Fibroblast of gingiva (primary cell): ENCODE data around the gene NRCAM.
A peak's percentile ranks its signal among the peaks of the same experiment; 100 is the strongest.
"Not testable (repeated sequence)": the region's sequence is repeated elsewhere in the genome, so short reads cannot be mapped to it uniquely, and the experiment has no call there.

Experiments
- DNase-seq: peaks from one replicate; pipeline ENCODE4 v3.0.0-alpha.2; 2011; ENCODE audit warnings: low read depth

NRCAM gene

DNA sequence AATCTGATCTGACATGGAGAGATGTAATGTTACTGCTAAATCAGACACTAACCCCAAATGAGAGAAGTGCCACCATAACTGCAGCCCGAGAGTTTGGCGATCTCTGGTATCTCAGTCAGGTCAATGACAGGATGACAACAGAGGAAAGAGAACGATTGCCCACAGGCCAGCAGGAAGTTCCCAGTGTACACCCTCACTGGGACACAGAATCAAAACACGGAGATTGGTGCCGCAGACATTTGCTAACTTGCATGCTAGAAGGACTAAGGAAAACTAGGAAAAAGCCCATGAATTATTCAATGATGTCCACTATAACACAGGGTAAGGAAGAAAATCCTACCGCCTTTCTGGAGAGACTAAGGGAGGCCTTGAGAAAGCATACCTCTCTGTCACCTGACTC is 115.8 kb downstream of the NRCAM start:
- not testable (repeated sequence) for DNase-seq

- DNase-seq, result peak; percentile 4
Observed at GRCh38 chr7:108335269-108335918, 120.8 kb downstream of the NRCAM start.

- DNase-seq, result no peak
Observed at GRCh38 chr7:108332937-108333336, 123.3 kb downstream of the NRCAM start.

DNA sequence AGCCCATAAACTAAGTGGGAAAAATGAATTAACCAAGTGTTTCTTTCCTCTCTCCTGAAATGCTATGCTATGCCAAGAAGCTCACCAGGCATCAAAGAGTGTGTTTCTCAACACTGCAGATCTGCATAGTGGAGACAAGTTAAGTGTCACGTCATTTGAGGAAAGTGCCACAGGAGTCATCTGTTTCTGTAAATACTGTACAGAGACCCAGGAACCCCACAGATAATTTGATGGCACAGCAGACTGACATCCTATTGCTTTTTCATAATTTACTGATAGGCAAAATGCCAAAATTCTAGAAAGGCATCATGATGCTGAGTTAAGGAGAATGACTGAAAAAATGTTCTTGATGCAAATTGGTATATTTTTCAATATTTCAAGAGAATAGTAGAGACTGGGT is 124.3 kb downstream of the NRCAM start:
- DNase-seq, result no peak

- DNase-seq, result no peak
Observed at GRCh38 chr7:108330227-108330626, 126.0 kb downstream of the NRCAM start.

DNA sequence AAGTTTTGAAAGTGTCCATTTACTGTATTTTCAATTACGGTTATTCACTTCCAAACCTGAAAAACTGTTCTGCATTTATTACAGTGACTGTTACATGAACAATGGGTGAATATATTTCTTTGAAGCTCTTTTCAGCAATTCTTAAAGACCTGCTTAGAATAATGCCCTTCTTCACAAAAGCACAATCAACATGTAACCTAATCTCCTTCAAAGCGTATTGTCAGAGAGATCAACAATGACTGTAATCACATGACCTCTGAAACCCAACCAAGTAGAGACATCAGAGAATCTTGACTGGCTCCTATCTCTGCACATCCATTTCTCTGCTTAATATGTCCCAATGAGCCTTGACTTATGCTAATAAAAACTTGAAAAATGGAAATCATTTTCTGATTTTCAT is 126.7 kb downstream of the NRCAM start:
- DNase-seq, result no peak

GRCh38 chr7:108328174-108328651 is 128.0 kb downstream of the NRCAM start:
- no peak for DNase-seq

- DNase-seq, result no peak
Observed at GRCh38 chr7:108327353-108327752, 128.9 kb downstream of the NRCAM start.

DNA sequence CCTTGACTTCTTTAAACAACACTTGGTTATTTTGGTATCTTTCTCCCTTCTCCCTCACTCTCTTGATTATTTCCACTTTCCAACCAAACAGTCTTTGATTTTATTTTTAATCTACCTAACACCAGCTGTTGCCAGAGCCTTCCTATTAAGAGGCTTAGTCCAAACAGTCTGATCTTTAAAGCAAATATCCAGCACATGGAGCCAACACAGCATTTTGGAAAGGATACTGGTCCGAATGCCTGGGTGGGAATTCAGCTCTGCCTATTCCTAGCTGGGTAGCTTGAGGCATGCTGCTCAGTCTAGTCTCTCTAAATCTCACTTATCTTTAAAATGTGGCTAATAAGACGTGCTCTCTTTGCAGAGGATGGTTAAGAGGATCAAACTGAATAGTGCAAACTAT is 129.3 kb downstream of the NRCAM start:
- no peak for DNase-seq

DNA sequence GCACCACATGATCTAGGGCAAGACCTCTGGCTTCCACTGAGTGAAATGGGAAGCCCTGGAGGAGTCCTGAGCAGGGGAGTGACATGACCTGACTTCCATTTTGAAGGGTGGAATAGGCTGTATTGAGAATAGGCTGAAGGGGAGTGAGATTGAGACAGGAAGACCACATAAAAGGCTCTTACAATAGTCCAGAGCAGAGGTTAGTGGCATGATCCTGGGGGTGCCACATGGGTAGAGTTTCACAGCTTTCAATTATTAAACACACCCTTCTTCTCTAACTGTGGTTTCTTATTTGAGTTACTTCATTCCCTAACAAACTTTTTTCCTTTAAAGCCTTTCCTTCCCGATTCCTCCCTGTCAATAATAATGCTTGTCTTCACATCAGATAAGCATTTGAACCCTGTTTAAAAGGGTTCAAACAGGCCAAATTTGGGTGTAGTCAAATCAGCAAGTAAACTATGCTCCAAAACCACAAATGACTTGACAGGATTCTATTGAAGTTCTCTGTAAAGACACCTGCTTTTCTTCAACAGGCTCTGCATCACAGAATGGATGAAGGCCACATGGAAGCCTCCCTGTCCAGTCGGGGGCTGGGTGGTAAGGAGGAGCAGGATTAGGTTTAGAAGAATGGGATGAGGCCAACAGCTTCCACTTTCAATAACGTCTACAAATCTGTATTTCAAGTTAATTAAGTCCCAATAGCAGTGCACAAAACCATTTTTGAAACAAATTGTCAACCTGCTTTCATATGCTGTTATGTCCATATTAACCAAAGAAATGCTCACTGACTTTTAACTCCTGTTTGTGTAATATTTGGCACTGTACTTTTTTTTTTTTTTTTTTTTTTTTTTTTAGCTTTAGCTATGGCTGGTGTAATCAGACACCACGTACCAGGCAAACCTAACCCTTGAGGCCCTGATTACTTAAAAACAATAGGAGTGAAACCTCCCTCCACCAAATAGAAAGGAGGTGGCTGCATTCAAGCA is 131.9 kb downstream of the NRCAM start:
- DNase-seq, result no peak

DNA sequence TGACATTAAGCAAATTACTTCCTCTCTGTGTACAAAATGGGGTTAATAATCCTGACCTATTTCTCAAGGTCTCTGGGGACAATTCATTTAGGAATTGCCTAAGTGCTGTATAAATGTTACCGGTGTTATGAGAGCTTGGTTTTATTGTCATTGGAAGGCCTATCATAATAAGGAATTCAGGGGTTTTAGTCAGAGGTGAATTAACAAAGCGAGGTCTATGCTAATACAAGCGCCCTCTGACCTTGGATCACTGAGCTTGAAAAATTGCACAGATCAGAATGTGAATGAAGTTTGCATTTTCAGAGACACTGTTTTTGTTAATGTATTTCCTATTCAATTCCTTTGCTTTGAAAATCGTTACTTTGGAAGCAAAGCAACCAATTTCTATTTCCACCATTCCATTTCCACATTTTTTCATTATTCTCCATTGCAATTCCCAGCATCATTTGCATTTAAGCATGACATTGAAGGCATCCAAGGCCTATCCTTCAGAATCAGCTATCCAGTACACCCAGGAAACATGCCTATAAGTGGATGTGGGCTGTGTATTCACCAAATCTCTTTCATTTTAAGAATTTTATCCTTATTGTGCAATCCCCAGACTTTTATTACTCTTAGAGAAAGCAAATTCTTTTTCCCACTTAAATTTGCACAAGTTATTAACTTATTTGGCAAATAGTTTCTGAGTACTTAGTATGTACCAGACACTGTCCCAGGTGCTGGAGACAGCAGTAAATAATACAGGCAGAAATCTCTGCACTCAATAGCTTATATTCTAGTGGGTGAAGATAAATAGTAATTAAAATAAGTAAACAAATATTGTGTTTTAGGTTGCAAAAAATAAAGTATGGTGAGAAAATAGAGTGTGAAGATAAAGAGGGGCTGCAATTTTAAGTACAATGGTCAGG is 133.1 kb downstream of the NRCAM start:
- no peak for DNase-seq

DNA sequence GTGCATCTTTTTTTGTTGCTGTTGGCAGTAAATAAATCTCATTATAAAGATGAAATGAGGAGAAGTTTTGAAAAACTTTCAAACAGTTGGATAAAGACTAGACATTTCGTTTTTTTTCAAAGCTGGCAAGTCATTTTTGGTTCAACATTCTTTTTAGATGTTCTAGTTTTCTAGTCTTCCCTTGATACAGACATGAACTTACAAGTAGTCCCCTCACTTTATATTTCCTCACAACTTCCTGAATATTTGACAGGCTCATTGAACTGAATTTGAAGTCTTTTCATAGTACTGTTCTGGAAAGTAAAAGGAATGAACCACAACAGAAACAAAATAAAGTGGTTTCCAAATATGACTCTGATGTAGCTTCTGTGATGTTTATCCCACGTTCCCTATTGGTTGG is 134.2 kb downstream of the NRCAM start:
- no peak for DNase-seq

DNA sequence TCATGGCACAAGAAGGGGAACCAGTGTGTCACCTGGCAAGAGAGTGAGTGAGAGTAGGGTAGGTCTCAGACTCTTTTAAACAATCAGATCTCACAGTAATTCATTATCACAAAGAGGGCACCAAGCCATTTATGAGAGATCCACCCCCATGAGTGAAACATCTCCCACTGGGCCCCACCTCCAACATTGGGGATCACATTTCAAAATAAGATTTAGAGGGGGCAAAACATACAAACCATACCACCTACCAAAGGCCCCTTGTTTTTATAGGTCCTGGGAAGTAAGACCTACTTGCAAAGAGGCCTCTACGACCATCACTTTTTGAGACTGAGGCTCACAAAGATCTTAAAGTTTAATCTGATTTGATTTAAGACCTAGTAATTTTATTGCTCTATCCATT is 134.9 kb downstream of the NRCAM start:
- DNase-seq, result no peak

GRCh38 chr7:108316708-108317107 is 139.5 kb downstream of the NRCAM start:
- DNase-seq, result no peak

DNA sequence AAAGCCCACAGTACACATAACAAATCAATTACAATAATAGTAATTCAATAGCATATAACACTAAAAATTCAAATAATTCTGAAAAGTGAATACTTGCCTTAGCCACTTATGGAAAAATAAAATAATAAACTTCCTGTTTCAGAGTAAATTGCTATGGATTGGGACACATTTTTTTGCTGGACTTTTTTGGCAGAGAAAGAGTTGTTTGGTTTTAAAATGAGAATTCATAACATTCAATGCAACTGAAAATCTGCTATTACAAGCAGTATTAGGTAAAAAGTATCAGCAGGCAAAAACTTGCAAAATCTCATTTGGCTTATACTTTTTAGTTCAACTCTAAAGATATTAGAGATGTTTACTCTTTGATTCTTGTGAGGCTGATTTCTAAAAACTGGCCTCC is 141.7 kb downstream of the NRCAM start:
- peak; percentile 50 for DNase-seq

DNA sequence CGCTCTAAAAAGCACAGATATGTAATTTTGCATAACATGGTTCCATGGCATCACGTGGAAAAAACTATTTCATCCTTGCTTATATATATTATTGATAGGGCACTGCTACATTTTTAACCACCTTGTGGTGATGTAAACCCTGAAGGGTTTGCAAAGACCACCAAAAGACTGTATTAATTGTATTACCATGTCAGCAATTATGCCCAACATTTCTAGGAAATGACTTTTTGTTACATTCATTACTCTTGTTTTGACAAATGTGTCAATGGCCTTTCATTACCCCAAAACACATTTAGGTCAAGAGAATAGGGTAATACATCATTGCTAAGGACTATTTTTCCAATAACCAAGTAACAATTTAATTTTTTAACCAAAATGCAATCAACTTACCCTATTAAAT is 142.2 kb downstream of the NRCAM start:
- no peak for DNase-seq

- no peak for DNase-seq
Observed at GRCh38 chr7:108313086-108313485, 143.2 kb downstream of the NRCAM start.

- peak; percentile 76 for DNase-seq
Observed at GRCh38 chr7:108311446-108312168, 144.6 kb downstream of the NRCAM start.

GRCh38 chr7:108310351-108310750 is 145.9 kb downstream of the NRCAM start:
- DNase-seq, result peak; percentile 84

DNA sequence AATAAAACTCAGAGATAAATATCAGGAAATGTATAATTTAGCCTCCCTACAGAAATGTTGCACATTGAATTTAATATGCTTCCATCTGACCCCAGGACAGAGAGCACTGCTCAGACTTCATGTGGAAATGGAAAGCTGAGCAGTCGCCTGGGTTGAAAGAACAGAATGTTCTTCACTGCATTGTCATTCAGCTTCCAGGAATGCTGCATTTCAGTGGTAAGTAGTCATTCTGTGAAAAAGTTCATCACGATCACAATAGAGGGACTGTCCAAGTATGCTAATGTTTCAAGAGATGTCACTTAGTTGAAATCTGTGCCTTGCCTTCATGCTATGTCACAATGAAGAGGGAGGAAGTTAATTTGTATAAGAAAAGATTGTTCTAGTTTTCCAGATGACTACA is 147.3 kb downstream of the NRCAM start:
- peak; percentile 97 for DNase-seq

DNA sequence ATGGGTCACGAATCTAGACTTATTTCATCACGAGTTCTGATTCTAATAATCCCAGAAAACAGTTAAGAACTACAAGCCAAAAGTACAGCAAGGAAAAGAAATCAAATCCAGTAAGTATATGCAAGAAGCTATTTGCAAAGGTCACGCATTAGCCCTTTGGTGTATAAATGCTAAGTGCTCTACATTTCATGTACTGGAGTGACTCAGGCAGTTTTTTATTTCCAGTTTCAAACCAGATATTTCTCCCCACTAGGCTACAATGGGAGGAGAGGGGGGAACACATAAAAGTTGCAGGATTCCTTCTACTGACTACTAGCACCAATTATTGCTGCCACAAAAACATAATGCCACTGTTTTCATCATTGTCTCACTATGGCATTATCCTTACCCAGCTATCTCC is 148.0 kb downstream of the NRCAM start:
- DNase-seq, result peak; percentile 93
